Fibroblast of the aortic adventitia (primary cell): Measurements from ENCODE around the gene ZBTB40. TPM values are rescaled to one million over a fixed set of nuclear protein-coding genes. Genes with fewer than 3 reads are reported as not detected.

ENCODE experiments used
- DNase-seq: peaks from one replicate; pipeline ENCODE4 v3.0.0-alpha.2; 2010; ENCODE audit warnings: low read depth
- H3K4me3 ChIP-seq: 2 replicates; pipeline ENCODE4 v1.5.1; 2011; ENCODE audit warnings: low read depth, mild to moderate bottlenecking, control low read depth, low read length, moderate library complexity
- CTCF ChIP-seq: IDR thresholded peaks from 2 replicates; pipeline ENCODE4 v1.5.1; 2011; ENCODE audit warnings: mild to moderate bottlenecking, low read length, control low read depth, inconsistent platforms; ENCODE audit not compliant: insufficient read depth
- total RNA-seq: library from RNA; depleted of rRNA; stranded (reverse); fragments of >200 nt; gene quantifications from 2 replicates; pipeline ENCODE4 v1.2.3, GENCODE V29; 2012; ENCODE audit warnings: low replicate concordance

The ZBTB40 gene
- total RNA-seq, 1 donor: 10.0 TPM

GRCh38 chr1:22544606-22545005, 93.0 kb downstream of the ZBTB40 start:
- TF ChIP-seq CTCF: no peak
- DNase-seq: no peak
- no peak overlapping the region for H3K4me3 ChIP-seq

GRCh38 chr1:22545141-22545540, 93.5 kb downstream of the ZBTB40 start:
- TF ChIP-seq CTCF: no peak
- DNase-seq: no peak

GRCh38 chr1:22547186-22547817, 95.7 kb downstream of the ZBTB40 start:
- no peak for TF ChIP-seq CTCF
- DNase-seq: no peak
- H3K4me3 ChIP-seq: no peak overlapping the region

More at GRCh38 chr1:22545141-22545540, 93.5 kb downstream of the ZBTB40 start:
- no peak overlapping the region for H3K4me3 ChIP-seq

GRCh38 chr1:22547818-22548462, 96.3 kb downstream of the ZBTB40 start:
- no peak for TF ChIP-seq CTCF
- DNase-seq: no peak
- no peak overlapping the region for H3K4me3 ChIP-seq

- no peak for DNase-seq
Observed at GRCh38 chr1:22550021-22550420, 98.4 kb downstream of the ZBTB40 start.

GRCh38 chr1:22551591-22551990, 99.9 kb downstream of the ZBTB40 start:
- DNase-seq: no peak
- TF ChIP-seq CTCF: no peak

More at GRCh38 chr1:22550021-22550420, 98.4 kb downstream of the ZBTB40 start:
- TF ChIP-seq CTCF: no peak
- no peak overlapping the region for H3K4me3 ChIP-seq

More at GRCh38 chr1:22551591-22551990, 99.9 kb downstream of the ZBTB40 start:
- no peak overlapping the region for H3K4me3 ChIP-seq
